GM19372 (cell line): ENCODE data around the gene MGLL.
A peak's percentile ranks its signal among the peaks of the same experiment; 100 is the strongest.

Source experiments
- ATAC-seq: cut with Tn5 transposase; IDR thresholded peaks from one replicate; pipeline ENCODE4 v1.9.1; 2021; ENCODE audit warnings: mild to moderate bottlenecking, low read depth, moderate library complexity; ENCODE audit not compliant: unreplicated experiment

MGLL gene

DNA sequence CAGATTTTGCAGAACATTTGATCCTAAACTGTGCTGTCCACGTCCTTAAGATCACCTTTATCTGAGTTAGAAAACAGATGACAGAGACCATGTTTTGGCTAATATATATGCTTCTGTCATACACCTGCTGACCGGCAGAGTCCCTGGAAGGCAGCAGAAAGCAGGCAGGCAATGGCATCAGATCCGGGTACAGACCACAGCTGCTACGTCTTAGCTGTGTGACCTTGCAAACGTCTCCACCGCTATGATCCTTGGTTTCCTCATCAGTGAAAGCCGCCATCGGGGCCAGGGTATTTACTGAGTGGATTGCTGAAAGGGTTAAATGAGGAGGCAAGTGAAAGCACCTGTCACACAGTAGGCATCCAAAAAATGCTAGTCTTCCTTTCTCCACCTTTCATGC lies 77.4 kb downstream of the MGLL start:
- no peak for ATAC-seq

DNA sequence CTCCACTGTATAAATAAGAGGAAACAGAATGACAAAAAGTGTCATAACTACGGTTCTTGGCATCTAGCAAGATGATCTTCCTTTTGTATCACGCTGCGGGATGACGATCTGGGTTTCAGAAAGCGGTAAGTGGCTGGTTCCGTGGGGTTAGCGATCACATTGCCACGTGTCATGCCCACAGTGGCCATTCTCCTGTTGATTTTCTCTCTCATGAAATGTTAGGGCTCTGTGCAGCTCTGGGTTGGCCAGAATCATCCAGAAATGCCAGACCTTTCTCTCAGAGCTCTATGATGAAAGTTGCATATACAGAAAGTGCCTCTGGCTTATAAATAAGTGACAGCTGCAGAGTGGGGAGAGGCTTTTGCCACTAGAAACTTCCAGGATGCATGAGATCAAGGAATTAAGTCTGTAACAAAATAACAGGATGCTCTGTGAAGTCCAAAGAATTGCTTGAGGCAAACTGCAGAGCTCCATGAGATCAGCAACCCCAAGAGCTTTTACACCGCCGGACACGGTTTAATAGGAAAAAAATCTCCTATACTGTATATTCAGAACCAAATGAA lies 78.0 kb downstream of the MGLL start:
- no peak for ATAC-seq

DNA sequence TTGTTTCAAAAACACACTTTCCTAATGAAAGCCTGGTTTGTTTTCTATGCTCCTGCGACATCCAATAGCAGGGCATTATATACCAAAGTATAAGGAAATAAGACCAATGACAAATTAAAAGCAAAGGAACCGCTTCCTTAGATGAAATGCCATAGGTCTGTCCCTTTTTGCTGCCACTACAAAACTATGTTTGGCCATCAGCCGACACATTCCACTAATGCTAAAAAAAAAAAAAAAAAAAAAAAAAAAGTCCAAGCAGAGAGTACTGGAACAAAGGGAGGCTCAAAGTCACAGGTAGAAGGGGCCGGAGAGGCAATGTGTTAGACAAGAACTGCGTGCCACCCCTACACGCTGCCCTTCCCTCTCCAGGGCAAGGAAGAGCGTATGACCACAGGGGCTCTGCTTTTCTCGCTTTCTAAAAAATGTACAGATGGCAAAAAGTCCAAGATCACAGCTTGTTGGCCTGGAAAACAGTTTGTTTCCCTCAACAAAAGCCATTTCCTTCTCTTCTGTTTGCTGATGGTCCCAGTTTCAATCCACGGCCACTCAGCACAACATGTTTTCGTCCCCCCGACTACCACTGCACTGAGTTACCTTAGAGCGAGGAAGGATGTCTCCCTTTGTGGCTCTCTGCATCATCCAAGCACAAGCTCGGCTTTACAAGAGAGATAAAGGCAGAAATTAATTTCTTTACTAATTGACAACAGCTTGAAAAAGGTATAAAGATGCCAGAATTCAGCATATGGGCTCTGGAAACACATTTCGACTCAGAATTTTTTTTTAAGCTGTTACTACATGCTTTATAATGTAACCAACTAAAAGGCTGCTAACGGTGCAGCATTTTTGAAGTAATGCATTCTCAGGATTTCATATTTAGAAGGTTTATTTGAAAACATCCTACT lies 78.7 kb downstream of the MGLL start:
- ATAC-seq = no peak

DNA sequence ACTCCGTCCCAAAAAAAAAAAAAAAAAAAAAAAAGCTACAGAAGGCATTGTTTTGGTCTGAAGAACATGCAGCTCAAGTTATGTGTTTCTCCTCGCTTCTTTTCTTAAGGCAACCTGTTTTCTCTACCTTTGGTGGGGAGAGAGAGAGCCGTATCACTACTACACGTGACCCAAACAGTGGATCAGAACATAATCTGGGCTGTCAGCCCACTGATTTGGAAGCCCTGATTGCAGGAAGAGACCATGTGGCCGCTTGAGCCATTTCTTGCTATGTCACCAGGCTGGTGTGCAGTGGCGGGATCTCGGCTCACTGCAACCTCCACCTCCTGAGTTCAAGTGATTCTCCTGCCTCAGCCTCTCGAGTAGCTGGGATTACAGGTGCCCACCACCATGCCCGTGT lies 79.7 kb downstream of the MGLL start:
- ATAC-seq = no peak

DNA sequence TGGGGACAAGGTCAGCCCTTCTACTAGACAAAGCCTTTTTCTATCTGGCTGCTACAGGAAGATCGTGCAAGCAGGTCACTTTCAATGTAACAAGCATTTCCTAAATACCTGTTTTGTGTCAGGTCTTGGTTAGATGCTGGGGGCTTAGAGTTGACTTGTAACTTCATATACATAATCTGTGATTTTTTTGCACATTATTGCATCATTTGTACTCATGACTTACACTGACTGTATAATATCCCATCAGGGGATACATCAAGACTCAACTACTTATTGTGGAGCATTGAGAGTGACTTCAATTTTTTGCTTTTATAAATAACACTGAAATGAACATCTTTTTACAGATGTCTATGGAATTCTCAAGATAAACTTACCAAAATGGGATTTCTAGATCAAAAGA lies 80.6 kb downstream of the MGLL start:
- no peak for ATAC-seq

DNA sequence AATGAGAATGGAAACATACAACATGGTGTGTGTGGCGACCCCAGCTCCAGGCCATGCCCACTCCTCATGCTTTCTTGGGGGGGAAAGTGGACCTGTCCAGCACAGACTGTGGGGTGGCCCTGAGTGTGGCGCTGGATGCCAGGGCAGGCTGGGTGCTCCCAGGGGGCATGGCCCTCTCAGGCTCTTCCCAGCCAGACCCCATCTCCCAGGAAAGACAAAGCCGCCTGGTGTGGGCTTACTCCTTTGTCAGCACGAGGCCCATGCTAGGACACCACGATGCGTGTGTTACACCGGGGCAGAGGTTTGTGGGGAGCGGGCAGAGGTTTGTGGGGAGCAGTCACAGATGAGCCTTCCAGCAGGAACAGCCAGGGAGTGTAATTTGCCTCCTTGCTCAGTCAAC lies 81.1 kb downstream of the MGLL start:
- ATAC-seq = no peak

DNA sequence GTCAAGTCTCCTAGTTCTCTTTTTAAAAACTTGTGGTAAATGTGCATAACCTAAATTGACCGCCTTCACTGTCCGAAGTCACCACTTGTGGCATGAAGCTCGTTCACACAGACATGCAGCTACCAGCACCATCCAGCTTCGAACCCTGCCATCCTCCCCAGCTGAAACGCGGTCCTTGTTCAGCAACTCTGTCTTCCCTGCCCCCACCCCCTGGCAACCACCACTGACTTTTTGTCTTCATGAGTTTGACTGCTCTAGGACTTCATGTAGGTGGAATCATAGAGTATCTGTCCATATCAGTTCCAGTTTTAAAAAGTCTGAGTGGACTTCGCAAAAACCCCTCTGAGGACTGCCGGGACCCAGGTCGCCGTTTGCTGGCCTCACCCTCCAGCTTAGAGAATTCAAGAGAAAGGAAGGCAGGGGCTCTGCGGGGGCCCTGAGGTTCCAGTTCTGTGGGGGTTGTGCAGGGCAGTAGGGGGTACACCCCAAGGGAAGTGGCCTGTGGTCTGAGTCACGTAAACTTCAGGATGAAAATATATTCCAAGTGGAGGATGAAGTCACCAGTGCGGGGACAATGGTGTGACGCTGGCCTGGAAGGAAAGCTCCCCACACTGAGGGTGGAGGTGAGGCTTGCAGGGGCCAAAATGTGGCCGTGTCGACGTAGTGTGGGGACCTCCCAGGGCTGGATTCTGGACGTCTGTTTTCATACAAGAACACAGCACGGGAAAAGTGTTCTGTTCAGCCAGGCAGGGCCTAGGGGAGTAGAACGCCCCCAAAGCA lies 82.0 kb downstream of the MGLL start:
- ATAC-seq = no peak

DNA sequence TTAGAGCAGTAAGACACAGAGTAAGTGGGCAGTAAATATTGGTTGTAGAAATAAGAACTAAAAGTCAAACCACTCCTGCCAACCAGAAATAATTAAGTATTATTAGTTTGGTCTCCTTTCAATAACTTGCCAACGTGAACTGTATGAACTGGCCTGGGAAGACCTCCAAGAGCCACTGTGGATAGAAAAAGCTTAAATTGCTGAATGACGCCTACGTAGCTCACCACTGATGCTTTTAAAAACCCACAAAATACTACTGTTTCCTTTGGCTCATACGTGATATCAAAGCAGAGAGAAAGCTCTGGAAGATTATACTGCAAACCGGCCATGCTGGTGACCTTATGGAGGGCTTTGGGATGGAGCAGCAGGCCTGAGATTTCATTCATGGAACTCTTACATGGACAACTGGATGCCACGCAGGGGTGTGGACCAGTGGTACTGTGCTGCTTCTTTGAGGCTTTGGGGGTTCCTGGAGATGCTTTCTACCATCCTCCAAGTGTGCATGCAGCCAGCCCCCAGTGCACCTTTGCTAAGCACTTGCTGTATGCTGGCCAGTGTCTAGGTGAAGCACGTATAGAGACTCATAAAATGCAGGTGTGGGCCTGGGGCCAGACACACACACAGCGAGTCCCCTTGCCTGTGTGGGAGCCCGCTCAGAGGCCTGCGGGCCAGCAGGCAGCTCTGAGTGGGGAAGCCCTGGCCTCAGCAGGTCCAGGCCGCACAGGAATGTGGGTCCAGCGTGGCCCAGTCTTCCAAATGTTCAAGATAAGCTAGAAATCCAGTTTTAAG lies 82.8 kb downstream of the MGLL start:
- no peak for ATAC-seq

DNA sequence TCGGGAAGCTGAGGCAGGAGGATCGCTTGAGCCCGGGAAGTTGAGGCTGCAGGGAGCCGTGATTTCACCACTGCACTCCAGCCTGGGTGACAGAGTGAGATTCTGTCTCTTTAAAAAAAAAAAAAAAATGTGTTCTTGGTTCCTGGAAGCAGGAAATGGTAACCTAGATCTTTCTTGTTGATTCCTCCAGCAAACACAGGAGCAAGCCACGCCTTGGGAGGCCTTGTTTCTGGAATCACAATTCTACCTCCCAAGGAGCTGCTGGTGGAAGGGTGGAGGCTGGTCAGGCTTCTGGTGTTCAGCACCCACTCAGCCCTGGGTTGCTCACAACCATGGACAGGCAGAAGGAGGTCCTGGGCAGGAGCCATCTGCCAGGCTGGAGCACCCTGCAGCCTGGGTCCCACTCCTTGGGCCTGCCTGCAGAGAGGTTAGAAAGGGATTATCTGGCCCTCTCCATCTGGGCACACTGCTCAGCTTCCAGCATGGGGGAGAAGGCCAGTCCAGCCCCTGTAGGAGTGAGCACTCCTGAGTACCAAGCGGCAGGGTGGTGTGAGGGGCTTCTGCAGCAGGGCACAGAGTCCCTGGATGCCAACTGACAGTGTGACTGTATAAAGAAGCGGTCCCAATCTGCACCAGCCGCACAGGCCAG lies 84.0 kb downstream of the MGLL start:
- ATAC-seq = no peak

DNA sequence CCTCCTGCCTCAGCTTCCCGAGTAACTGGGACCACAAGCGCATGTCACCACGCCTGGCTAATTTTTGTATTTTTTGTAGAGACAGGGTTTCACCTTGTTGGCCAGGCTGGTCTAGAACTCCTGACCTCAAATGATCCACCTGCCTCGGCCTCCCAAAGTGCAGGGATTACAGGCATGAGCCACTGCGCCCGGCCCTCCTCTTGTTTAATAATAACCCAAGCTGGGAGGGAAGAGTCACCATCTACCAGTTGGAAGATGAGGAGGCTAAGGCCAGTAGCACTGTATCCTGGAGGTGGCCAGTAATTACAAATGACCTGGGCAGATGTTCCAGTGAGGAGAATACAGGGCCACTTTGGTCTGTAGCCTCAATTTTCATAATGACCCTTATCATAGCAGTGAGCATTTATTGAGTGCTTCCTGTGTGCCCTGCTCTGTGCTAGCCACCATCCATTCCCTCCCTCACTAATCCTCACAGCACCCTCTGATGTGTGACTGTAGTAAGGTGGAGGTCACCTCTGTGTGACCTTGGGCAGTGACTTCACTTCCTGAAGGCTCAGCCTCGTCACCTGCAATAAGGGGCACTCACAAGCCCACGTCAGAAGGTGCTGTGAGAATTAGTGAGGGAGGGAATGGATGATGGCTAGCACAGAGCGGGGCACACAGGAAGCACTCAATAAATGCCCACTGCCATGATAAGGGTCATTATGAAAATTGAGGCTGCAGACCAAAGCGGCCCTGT lies 85.3 kb downstream of the MGLL start:
- no peak for ATAC-seq

DNA sequence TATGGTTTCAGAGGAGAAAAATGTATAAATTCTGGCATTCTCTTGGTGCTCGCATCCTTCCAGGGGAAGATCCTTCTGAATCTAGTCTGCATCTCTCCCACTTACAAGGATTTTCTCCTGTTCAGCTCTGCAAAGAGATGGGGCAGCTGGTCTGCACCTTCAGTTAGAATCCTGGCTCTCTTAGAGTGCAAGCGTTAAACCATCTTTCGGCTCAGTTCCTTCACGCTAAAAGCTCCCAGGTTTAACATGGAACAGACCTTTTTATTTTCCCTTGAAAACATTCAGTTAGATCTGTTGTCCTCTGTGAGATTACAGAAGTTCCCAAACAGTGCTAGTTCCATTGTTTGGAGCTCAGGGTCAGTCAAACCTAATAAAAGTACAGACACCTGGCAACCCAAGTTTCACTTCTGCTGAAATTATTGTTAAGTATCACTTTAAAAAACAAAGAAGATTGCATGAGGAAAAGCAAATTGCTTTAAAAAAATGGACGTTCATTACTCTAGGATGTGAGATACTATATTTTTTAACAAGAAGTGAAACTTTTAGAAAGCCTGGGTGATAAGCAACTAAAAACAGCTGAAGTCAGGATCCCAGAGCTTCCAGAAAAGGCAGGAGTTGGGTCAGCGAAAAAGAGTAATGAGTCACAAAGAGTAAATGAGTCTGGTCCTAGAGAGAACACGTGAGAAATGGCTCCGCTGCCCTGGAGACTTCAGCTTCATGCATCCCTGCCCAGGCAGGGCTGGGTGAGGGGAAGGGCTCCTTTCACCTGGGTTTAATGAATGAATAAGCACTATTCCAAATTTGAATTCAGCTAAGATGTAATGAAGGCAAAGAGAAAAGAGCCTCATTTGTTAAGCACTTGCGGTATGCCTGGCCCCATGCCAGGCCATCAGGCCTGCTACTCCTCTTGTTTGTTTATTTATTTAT lies 86.3 kb downstream of the MGLL start:
- peak; percentile 64 for ATAC-seq

DNA sequence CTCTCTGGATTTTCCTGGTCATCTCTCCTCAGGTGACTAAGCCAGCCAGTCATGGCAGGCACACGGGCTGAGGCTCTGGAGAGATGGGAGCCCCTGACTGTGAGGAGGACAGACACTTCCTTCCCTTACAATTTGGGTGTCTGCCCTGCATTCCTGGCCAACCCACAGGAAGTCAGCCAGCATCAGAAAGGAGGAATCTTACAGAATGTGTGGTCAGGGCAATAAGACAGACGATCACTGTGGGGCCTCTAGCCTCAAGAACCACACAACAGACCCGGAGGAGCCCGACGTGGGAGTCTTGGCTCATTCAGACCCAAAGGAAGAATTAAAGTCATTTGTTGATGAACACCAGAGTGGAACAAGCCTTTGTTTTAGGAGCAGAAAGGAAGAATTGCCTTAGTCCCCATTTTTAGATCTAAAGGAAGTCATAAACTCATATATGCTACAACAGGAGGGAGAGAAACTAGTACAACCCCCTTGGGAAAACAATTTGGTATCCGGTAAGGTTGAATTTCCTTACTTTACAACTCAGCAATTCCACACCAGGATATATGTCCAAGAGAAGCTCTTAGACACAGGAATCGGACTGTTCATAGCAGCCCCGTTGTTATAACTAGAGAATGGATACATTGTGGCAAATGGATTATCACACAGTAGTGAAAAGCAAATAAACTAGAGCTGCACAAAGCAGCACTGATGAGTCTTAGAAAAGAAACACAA lies 87.4 kb downstream of the MGLL start:
- no peak for ATAC-seq

DNA sequence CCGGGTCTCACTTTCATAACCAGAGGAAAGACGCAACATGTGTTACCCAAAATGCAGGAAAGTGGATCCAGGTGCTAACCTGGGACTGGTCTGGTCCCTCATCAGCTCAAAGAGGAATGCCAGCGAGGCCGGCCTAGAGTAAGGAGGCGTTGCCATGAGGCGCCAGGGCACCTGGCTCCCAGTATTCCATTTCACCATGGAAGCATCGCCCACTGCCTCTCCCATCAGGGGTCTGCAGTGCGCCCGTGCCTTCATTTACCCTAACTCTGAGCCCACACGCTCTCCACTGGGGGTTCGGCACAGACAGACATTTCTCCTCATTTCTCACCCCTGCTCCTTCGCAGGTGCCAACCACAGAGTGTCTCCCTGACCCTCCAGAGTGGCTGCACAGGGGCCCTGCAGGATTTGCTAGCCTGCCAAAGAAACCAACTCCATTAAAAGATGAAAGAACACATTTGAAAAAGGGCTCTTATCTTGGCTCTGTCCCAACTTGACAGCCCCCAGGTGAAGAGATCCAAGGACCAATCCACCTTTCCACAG lies 88.1 kb downstream of the MGLL start:
- ATAC-seq = no peak

DNA sequence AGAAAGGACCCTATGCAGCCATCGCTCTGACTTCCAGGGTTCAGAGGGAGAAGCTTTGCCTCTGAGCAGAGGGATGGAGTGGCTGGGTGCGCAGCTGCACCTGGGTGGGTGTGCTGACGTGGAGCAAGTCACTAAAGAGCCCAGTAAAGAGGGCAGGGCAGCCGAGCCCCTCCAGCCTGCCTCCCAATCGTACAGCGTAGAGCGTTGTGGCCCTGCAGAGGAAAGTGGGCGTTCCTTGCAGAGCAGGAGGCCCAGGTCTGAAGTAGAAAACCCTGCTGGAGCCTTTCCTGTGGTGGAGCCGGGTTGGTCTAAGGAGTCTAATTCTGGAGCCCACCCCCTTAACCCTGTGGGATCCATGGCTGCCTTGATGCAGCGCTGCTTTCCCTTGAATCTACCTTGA lies 88.5 kb downstream of the MGLL start:
- no peak for ATAC-seq

DNA sequence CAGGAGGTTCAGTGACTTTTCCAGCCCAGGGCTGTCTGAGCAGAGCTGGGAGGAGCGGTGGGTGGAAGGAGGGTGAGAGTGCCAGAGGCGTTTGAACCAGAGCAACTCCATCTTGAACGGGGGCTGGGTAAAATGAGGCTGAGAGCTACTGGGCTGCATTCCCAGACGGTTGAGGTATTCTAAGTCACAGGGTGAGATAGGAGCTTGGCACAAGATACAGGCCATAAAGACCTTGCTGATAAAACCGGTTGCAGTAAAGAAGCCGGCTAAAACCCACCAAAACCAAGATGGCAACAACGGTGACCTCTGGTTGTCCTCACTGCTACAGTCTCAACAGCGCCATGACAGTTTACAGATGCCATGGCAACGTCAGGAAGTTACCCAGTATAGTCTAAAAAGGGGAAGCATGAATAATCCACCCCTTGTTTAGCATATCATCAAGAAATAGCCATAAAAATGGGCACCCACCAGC lies 89.4 kb downstream of the MGLL start:
- no peak for ATAC-seq

DNA sequence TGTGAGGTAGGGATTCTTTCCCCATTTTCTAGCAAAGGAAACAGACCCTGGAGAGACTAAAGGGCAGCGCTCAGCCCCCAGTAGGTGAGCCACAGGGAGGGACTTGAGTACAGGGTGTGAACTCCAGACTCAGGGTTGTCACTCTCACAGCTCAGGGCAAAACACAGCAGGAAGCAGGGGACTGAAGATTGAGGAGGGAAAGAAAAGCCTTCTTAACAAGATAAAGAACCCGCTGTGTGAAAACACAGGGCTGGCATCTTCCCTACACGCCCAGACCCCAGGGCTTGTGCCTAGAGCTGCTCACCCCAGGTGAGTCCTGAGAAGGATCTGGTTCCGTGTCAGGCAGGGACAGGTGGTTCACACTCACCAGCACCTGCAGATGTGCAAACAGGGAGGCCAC lies 90.0 kb downstream of the MGLL start:
- no peak for ATAC-seq

DNA sequence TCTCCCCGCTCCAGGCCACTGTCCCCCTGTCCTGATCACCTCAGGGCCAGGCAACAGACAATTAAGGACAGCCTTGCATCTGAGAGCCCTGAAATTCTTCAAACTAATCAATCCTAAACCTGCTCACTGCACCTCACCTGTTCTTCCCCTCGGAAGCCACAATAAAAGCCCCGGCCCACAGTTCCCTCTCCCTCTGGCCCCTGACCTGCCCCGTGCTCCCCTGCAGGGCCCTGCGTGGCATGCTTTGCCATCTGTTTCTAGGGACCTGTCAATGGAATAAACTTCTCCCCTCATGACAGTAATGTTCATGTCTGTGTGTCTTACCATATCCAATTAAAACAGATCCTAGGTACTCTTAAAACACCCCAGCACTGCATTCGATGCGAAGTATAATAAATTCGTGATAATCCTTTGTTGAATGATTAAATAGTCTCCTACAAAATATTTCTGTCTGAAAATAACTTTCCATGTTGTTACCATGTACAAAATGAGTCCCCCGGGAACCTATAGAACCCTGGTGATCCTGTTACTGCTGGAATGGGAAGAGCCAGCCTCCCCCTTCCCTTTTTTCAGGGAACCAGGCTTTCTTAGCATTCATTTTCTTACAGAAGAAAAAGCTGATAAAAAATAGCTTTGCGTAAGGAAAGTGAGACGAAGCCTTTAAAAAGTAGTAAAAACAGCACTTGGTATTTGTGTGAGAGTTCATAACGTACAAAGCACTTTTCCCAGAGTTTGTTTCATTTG lies 90.6 kb downstream of the MGLL start:
- no peak for ATAC-seq
